Iris pigment epithelial cell (primary cell): ENCODE results near the gene GCH1.
"Not testable (repeated sequence)": the region's sequence is repeated elsewhere in the genome, so short reads cannot be mapped to it uniquely, and the experiment has no call there.

ENCODE experiments used
- DNase-seq: peaks from one replicate; pipeline ENCODE4 v3.0.0-alpha.2; 2011; ENCODE audit warnings: low read depth

The GCH1 gene

GRCh38 chr14:54818201-54819133 is 84.2 kb downstream of the GCH1 start:
- DNase-seq = peak; percentile 83

GRCh38 chr14:54817506-54817905 is 85.1 kb downstream of the GCH1 start:
- no peak for DNase-seq

GRCh38 chr14:54816450-54816849 is 86.2 kb downstream of the GCH1 start:
- no peak for DNase-seq

GRCh38 chr14:54815515-54815914 is 87.1 kb downstream of the GCH1 start:
- no peak for DNase-seq

- DNase-seq = no peak
These were observed 87.6 kb downstream of the GCH1 start for GRCh38 chr14:54815016-54815415.

DNA sequence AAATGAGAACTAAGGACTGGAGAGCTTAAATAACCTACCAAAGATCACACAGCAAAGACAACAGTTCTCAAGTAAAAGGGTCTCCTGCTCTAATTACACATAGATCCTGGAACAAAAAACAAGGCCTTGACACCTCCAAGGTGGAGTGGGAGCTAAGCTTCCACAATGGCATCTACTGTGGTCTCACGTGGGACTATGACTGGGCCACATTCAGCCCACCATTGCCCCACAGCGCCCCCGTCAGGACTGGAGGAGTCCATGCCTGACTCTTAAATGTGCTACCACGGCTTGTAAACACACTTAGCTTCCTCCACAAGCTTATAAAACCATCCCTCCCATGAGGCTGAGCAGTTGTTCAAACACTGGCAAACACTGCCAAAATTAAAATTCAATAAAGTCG is 88.5 kb downstream of the GCH1 start:
- no peak for DNase-seq

- DNase-seq = no peak
These were observed 89.5 kb downstream of the GCH1 start for GRCh38 chr14:54813081-54813480.

DNA sequence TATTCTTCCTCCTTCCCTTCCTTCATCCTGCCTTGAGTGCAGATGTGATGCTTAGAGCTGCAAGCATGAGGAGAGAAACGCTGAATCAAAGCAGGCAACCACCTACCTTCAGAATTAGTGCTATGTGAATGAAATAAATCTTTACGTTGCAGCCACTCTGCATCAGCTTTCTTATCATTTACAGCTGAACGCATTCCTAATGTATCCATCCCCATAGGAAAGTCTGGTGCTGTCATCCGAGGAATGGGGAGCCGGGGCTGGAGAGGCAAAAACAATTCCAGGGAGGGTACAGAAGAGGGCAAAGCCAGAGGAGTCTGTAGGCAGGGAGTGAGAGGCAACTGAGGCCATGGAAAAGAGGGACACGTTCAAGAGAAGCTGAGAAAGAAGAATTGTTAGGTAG is 90.0 kb downstream of the GCH1 start:
- no peak for DNase-seq

DNA sequence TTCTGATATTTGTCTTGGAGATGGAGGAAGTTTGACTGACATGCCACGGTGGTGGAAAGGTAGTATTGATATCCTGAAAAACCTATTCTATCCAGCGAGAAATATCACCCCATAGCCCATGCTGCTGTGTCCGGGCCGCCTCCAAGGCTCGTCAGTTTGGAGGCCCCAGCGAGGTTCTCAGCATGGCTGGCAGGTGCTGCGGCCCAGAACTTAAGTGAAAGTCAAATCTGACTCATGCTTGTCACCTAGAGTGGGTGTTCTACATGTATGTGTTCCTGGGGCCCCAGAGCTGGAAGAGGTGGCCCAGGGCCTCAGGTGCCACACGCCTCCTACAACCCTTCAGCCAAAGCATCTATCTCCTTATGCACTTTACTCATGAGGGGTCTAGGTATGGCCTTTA is 92.9 kb downstream of the GCH1 start:
- DNase-seq = no peak

GRCh38 chr14:54808326-54809161 is 94.1 kb downstream of the GCH1 start:
- DNase-seq = no peak

- DNase-seq = no peak
These were observed 94.7 kb downstream of the GCH1 start for GRCh38 chr14:54807881-54808280.

DNA sequence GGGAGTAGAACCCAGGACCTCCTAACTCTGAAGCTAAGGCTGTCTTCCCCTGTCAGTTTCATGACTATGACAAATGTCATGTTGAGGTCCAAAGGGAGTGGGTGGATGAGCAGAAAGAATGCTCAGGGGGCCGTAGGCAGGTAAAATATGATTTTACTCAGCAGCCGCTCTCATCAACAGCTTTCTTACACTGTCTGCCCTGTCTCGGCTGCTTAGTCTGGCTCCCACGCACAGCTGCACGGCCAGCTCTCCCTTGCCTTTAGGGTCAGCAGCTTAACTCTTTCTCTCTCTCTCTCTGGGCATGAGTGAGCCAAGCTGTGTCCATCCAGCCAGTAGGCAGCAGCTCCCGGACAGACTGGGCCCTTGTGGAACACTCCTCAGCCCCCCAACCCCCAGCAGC is 95.2 kb downstream of the GCH1 start:
- DNase-seq = no peak

- DNase-seq = no peak
These were observed 96.0 kb downstream of the GCH1 start for GRCh38 chr14:54806616-54807015.

- peak; percentile 74 for DNase-seq
These were observed 96.9 kb downstream of the GCH1 start for GRCh38 chr14:54805445-54806322.

GRCh38 chr14:54805070-54805444 is 97.6 kb downstream of the GCH1 start:
- DNase-seq = no peak

DNA sequence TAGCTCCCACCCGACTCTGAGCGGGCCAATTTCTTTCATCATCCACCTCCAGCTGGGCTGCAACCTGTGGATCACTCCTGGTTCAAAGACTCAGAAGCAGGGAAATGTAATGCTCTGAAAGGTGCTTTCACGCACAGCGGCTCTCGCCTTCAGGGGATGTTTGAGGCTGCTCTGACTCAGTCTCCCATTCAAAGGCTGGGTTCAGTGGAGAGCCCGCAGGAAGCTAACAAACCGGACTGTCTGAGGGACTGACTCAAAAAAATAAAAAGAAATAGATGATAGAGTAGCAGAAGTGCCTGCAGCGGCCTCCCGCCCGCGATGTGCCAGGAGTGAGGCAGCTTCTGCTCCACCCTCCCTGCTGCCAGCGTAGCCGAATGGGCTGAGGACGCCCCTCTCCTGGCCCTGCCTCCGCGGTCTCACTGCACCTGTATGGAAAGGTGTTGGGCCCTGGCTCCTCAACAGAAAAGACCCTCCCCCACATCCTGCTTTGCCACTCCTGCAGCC is 98.0 kb downstream of the GCH1 start:
- no peak for DNase-seq

DNA sequence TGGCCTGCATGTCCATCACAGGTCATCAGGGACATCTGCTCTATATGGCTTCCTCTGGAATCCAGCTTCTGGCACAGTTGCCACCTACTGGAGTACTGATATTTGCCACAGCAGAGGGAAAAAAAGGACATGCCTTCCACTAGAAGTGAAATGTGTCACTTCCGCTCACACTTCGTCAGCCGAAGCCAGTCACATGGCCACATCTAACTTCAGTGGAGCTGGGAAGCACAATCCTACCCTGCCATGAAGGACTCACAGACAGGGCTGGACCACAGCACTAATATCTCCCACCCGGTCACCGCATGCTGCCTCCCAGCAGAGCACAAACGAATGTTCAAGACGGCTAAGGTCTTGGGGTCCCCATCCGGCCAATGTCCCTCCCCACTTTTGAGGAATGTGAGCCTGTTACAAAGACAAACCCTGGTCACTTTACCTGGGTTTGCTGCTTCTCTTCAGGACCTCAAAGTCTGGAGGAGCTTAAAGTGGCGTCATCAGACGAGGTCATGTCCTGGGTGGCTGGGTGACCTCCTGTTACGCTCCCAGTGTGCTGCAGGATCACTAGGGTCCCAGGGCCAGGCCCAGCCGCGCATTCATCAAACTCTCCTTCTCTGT is 98.6 kb downstream of the GCH1 start:
- no peak for DNase-seq

DNA sequence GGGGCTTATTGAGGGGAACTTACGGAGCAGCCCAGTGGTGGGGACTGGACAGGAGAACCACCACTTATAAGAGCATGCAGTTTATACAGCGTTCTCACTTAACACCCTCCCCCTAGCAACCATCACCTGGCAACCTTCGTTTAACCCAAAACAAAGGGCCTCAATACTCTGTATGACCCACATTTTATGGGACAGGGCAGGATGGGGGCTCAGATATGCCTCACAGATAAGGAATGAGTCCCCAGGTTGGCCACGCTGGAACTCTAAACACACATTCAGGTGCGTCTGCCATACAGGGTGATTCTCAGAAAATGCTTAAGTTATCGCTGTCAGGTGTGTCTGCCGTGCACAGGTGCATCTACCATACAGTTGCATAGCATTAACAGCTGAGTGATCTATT is 99.2 kb downstream of the GCH1 start:
- DNase-seq = no peak

DNA sequence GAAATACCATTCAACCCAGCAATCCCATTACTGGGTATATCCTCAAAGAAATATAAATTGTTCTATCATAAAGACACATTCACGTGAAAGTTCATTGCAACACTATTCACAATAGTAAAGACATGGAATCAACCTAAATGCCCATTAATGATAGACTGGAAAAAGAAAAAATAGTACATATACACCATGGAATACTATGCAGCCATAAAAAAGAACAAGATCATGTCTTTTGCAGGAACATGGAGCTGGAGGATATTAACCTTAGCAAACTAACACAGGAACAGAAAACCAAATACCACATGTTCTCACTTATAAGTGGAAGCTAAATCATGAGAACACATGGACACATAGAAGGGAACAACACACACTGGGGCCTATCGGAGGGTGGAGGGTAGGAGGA is 101.1 kb downstream of the GCH1 start:
- DNase-seq = not testable (repeated sequence)

GRCh38 chr14:54798465-54799124 is 104.0 kb downstream of the GCH1 start:
- DNase-seq = no peak

DNA sequence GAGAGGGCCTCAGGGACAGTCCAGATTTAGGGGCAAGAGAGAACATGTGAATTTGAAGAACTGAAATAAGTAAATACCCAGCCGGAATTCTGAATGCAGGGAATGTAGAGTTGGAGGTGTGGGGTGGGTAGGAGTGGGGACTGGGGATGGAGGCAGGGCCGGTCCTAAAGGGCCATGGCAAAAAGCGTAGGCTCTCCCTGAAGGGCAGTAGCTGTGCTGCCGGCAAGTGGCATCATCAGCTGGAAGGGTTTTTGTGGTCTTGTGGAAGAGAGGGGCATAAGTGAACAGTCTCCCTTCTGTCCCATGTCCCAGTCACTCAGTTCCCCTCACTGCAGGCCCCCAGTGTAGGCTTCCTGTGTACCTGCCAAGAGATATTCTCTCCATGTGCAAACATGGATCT is 104.6 kb downstream of the GCH1 start:
- no peak for DNase-seq
